Stimulated activated CD8-positive, alpha-beta memory T cell treated with anti-CD3 and anti-CD28 coated beads, Interleukin-4, amount 100 ng/mL, for 4 hours (primary cell): ENCODE data around the gene FHOD3.
"Not testable (repeated sequence)": the region's sequence is repeated elsewhere in the genome, so short reads cannot be mapped to it uniquely, and the experiment has no call there.

ENCODE experiments used
- DNase-seq, 2 donors: peaks; one replicate each; pipeline ENCODE4 v3.0.0-alpha.2; 2020; ENCODE audit warnings: low read depth in 2 of 2, low spot score in 1 of 2

The FHOD3 gene

GRCh38 chr18:36441426-36442240, 144.1 kb downstream of the FHOD3 start:
- no peak for DNase-seq

GRCh38 chr18:36442717-36443116, 145.2 kb downstream of the FHOD3 start:
- no peak for DNase-seq

DNA sequence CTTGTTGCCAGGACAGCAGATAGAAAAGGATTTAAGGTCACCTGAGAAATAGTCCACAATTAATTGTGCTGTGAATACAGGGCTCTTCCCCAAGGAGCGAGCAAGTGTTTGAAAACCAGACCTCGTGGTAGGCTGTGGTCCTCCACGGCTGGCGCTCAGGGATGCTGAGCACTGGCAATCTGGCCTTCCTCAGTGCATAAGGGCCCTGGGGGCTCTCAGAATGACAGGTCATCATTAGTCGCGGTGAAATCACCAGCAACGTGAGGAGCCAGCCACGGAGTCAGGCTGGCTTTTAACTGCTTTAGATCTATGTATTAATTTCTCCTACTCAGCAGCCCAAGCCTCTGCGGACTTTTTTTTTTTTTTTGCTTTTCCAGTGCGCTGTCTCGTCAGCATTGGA, 148.5 kb downstream of the FHOD3 start:
- DNase-seq: no peak

GRCh38 chr18:36448384-36449290, 151.1 kb downstream of the FHOD3 start:
- no peak for DNase-seq

DNA sequence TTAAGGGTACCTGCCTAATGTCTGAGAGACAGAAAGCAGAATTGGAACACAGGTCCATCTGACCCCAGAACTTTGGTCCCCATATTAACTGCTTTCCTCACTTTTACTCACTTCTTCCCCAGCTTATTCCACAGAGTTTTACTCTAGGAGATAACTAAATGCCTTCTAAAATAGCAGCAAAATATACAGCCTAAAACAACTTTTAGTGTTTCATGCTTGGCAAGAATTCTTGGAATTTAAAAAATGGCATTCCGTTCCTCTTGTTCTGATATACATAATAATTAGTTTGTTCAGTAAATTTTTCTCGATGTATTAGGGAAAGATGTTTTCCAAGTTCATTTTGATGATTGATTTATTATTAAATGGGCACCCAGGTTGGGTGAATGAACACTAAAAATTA, 151.9 kb downstream of the FHOD3 start:
- DNase-seq: no peak

DNA sequence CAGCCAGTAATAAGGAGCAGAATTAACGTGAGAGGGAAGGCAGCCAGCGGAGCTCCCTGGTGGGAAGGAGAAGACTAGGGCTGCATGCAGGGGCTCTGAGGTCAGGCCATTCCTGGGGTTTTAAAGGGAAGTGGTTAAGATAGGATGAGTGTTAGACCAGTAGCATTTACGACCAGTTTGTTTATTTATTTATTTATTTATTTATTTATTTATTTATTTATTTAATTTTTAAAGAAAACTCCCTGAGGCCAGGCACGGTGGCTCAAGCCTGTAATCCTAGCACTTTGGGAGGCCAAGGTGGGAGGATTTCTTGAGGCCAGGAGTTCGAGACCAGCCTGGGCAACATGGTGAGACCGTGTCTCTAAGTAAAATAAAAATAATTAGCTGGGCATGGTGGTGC, 152.8 kb downstream of the FHOD3 start:
- DNase-seq: no peak

DNA sequence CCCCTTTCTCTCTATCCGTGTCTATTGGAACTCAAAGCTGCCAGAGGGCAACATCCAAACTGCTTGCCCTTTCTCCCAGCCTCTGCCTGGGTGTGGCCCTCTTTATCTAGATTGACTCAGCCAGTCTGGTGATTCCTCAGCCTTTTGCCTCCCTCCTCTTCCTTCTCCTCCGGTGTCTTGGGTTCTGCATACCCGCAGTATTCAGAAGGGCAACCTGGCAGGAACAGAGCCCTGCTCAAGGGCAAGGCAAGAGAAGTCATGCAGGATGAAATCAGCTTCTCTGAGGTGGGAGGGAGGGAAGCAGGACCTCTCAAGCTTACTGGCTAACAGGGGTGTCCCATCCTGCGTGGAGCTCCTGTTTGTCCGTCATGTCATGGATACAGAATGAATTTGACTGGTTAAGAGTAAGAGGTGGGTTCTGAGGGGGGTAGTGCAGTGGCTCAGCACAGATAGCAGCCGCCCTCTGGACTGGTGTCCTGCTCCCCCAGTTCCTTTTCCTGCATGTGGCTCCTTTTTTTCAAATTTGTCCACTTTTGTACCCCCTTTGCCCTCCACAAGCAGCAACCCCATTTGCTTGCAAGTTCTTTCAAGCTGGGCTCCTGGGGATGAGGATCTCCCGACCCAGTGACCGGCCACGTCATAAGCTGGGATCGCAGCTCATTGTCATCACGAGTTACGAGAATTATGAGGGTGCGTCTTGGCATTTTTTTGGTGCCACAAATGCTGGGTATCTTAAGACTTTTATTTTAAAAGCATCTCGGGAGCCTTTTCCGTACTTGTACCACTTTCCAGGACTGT, 154.1 kb downstream of the FHOD3 start:
- DNase-seq: no peak

GRCh38 chr18:36454245-36454644, 156.7 kb downstream of the FHOD3 start:
- no peak for DNase-seq

DNA sequence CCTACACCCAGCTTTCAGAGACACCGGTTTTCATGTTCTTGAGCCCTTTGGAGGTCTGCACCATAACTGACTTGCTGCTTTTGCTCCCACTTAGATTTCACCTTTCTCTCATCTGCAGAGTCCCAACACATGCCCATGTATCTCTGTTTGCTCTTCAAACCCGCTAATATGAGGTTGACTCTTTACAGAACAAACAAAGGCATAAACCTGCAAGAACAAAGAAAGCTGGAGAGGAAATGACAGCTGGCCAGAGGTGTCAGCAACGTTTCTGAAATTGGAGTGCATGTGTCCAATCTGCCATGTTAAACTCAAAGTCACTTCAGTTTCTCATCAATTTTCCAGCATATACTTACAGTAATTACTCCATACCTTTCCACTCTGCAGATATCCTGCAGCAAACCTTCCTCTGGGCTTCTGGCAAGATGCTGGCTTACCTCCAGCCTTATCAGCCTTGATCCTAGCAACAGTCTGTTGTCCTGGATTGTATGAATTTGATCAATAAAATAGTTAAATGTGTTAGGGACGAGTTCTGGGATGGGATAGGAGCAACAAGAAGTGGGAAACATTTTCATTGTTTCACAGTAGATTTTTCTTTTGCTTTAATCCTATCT, 157.4 kb downstream of the FHOD3 start:
- no peak for DNase-seq

GRCh38 chr18:36455931-36456330, 158.4 kb downstream of the FHOD3 start:
- DNase-seq: no peak

DNA sequence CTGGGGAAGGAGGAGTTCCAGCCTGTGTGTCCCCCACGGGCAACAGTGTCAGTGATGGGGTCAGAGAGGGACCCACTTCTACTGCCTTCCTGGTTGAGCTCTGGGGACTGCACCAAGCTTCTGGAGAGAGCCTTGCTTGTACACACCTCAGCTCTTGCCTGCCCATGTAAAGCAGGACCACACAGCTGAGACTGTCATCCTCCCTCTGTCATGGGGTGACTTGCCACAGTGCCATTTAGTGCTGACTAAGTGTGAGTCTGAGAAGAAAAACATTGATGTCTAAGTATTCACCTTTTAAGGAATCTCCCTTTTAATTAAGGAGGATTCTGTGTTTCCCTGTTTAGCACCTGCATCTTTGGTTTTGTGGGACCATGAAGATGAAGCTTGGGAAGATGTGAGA, 159.1 kb downstream of the FHOD3 start:
- no peak for DNase-seq

GRCh38 chr18:36457683-36458082, 160.2 kb downstream of the FHOD3 start:
- no peak for DNase-seq

DNA sequence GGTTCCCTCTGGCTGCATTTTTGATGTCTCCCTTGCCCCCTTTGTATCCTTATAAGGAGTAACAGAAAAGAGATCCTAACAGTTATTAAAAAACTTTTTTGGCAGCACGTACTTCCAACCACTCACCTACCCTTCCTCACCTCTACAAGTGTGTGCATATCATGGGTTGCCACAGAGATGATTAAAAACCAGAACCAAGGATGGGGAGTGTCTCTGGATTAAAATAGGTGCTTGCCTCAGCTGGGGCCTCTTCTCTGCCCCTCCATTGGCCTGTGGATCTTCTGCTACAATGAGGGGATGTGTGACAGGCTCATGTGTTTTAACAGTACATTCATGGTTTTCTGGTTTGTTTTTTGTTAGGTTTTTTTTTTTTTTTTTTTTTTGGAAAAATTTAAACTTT, 160.8 kb downstream of the FHOD3 start:
- DNase-seq: no peak

- no peak for DNase-seq
These were observed 161.7 kb downstream of the FHOD3 start for GRCh38 chr18:36459203-36459602.

GRCh38 chr18:36459786-36460185, 162.3 kb downstream of the FHOD3 start:
- DNase-seq: no peak

DNA sequence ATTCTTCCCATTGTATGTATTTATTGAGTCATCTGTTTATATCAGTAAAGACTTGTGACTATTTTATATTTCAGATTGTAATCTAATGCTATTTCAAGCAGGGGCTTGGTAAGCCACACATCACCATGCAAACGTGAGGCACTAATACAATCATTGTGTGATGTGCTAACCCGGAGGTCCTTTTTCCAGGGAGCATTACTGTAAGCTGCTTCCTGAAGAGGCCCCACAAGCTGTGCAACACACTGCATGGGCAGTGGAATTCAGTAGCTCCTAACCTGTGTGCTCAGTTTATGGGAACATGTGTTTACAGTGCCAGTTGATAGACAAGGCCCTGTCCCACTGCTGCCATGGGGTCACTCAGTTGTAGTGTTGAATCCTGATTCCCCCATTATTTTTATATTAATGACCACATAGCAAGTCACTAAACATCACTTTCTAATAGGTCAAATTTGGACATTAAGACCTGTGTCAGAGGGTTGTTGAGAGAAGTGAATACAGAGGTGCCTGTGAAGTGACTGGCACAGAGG, 162.9 kb downstream of the FHOD3 start:
- no peak for DNase-seq

DNA sequence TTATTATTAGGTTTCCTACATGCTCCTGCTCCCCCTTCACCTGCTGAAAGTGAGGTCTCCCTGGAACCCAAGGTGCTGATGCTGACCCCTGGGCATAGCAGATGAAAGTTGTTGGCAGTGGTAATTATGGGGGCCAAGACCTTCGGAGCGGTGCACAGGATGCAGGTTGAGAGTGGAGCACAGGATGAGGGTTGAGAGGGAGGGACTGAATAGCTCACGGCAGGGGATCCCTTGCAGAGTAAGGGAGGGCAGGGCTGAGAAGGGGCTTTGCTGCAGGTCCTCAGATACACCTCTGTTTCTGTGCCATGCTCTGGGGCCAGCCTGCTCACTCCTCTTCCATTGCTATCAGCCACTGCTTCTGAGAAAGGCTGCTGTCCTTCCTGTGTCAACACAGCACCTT, 163.3 kb downstream of the FHOD3 start:
- DNase-seq: no peak

- DNase-seq: no peak
These were observed 164.1 kb downstream of the FHOD3 start for GRCh38 chr18:36461551-36461987.

- DNase-seq: not testable (repeated sequence)
These were observed 166.0 kb downstream of the FHOD3 start for GRCh38 chr18:36463516-36463915.

GRCh38 chr18:36464126-36464651, 166.7 kb downstream of the FHOD3 start:
- no peak for DNase-seq
